C4-2B (cell line): ENCODE data around the gene PARVB.
"Not testable (repeated sequence)": the region's sequence is repeated elsewhere in the genome, so short reads cannot be mapped to it uniquely, and the experiment has no call there.

Experiments
- CTCF ChIP-seq: fragments of 450-650 bp; conservative IDR thresholded peaks from 2 replicates; pipeline ENCODE4 v1.5.1; 2017; ENCODE audit warnings: mild to moderate bottlenecking
- ZFX ChIP-seq: fragments of 450-650 bp; IDR thresholded peaks from 2 replicates; pipeline ENCODE4 v1.6.1; 2017

GRCh38 chr22:44110656-44111055 lies 86.6 kb downstream of the PARVB start:
- not testable (repeated sequence) for TF ChIP-seq CTCF, ZFX
